Esophagus muscularis mucosa (tissue), 3 donors: ENCODE measurements around the gene SLC38A2.

Experiments used
- CTCF ChIP-seq, 3 experiments: fragments of 200-600 bp in 2 of 3; fragments of 450-650 bp in 1 of 3; sonication (generic) in 2 of 3; IDR thresholded peaks; one replicate each; pipeline ENCODE4 v1.5.1; 2017 to 2019; ENCODE audit warnings: antibody characterized with exemption in 3 of 3, mild to moderate bottlenecking in 2 of 3, moderate library complexity in 1 of 3
- EP300 ChIP-seq: sonication (generic); formaldehyde crosslinking; IDR thresholded peaks from one replicate; pipeline ENCODE4 v1.6.1; 2017; ENCODE audit warnings: antibody characterized with exemption

GRCh38 chr12:46402941-46403718 lies 30.6 kb upstream of the SLC38A2 start:
- TF ChIP-seq EP300, result no peak
- TF ChIP-seq CTCF (IDR thresholded peaks at IDR 0.05), result no peak
